GM19035 (cell line): Measurements from ENCODE around the gene ZBTB17.
"Not testable (repeated sequence)": the region's sequence is repeated elsewhere in the genome, so short reads cannot be mapped to it uniquely, and the experiment has no call there.

Experiments used
- ATAC-seq: cut with Tn5 transposase; IDR thresholded peaks from one replicate; pipeline ENCODE4 v1.9.1; 2021; ENCODE audit not compliant: unreplicated experiment

Gene ZBTB17

GRCh38 chr1:15900662-15901279 is 75.1 kb downstream of the ZBTB17 start:
- no peak for ATAC-seq

DNA sequence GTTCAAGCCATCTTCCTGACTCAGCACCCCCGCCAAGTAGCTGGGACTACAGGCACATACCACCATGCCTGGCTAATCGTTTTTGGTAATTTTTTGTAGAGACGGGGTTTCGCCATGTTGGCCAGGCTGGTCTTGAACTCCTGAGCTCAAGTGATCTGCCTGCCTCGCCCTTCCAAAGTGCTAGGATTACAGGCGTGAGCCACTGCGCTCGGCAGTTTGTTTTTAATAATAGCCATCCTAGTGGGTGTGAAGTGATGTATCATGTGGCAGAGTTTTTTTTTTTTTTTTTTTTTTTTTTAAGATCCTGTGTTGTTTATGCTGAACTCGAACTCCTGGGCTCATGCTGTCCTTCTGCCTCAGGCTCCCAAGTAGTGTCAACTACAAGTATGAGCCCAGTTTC is 76.6 kb downstream of the ZBTB17 start:
- ATAC-seq = no peak

DNA sequence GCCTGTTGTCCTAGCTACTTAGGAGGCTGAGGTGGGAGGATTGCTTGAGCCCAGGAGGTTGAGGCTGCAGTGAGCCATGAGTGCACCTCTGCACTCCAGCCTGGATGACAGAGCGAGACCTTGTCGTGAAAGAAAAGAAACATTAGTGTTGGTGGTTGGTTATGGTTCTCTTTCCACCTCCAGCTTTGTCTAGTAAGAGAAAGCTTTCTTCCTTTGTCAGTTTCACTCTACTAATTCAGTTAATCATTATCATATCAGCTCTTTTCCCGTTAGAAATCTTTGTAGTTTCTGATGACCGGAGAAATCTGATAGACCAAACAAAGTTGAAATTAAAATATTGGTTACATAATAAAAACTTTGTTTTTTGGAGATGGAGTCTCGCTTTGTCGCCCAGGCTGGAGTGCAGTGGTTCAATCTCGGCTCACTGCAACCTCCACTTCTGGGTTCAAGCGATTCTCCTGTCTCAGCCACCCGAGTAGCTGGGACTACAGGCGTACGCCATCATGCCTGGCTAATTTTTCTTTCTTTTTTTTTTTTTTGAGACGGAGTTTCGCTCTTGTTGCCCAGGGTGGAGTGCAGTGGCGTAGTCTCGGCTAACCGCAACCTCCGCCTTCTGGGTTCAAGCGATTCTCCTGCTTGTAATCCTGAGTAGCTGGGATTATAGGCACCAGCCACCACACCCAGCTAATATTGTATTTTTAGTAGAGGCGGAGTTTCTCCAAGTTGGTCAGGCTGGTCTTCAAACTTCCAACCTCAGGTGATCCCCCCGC is 78.9 kb downstream of the ZBTB17 start:
- ATAC-seq = not testable (repeated sequence)

DNA sequence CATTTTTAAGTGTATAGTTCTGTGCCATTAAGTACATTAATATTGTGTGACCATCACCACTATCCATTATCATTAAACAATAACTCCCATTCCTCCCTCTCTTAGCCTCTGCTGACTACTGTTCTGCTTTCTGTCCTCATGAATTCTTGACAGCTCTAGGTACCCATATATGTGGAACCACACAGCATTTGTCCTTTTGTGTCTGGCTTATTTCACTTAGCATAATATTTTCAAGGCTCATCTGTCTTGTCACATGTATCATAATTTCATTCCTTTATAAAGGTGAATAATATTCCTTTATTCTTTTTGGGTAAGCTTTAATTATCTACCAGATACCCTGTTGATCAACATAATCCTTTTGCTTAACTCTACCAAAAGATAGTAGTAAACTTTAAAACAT is 80.7 kb downstream of the ZBTB17 start:
- ATAC-seq = no peak

GRCh38 chr1:15892857-15893599 is 82.9 kb downstream of the ZBTB17 start:
- not testable (repeated sequence) for ATAC-seq
